Measurements from ENCODE around the gene PRKCB. TPM values are rescaled to one million over a fixed set of nuclear protein-coding genes. Genes with fewer than 3 reads are reported as not detected.

PRKCB gene
- total RNA-seq, 1 experiment from 2014 or later = 0.89 TPM

- TF ChIP-seq, protein P1, sequence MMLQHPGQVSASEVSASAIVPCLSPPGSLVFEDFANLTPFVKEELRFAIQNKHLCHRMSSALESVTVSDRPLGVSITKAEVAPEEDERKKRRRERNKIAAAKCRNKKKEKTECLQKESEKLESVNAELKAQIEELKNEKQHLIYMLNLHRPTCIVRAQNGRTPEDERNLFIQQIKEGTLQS (IDR thresholded peaks at IDR 0.05) = no peak
Observed at GRCh38 chr16:23856251-23856709, 20.5 kb downstream of the PRKCB start (continued).

DNA sequence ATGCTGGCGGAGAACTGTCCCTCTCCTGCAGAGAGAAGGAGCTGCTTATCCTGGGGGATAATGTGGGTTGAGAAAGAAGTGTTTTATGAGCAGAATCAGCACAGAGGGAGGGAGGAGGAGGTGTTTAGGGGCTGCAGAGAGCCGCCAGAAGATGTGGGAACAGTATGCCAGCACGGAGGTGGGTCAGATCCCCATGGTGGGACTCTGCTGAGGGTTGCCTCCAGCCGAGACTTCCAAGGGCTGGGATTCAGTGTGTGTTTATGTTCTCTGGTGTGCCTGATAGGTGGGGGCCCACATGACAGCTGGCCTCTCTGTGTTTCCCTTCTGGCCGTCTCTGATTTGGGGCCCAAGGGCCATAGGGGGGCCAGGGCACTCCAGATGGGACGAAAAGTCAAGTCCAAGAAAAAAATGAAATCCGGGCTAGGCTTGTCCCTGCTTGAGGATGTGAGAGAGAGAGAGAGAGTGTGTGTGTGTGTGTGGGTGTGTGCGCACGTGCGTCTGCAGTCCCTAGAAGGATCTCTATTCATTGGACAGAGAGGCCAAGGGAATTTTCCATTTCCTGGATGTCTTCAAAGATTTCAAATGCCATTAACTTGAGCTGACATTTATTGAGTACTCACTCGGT lies 21.6 kb downstream of the PRKCB start:
- H4K20me1 ChIP-seq (ENCODE audit: insufficient read depth) = no peaks in the 10 kb centered on the region
- intact Hi-C loops (cut with micrococcal nuclease) = no loop called here
- ChIA-PET POLR2A (no interaction called here), CTCF (no interaction called here), RAD21 (ENCODE audit: low non-redundant PET in 1 of 2, low total read pairs in 2 of 2, uncharacterized antibody in 2 of 2, unreplicated experiment in 2 of 2) (no interaction called here)
- DNase-seq (ENCODE audit: low read depth, low spot score) (no peak), ATAC-seq (no peak)
- no peaks in the 10 kb centered on the region for H3K9me3 ChIP-seq (ENCODE audit: control insufficient read depth in 1 of 2, insufficient read depth in 1 of 2, low read depth in 1 of 2, low read length in 2 of 2)
- no peak overlapping the region for H2AFZ ChIP-seq (ENCODE audit: low read depth, low read length, poor library complexity, severe bottlenecking)
- no peaks in the 10 kb centered on the region for H3K4me1 ChIP-seq (ENCODE audit: control insufficient read depth in 1 of 2, insufficient read depth in 2 of 2, low read length in 2 of 2)
- no peak overlapping the region for H3K4me3 ChIP-seq (replicated peaks in 1 of 2; ENCODE audit: low read depth in 1 of 2, low read length in 2 of 2)
- no peak overlapping the region for H3K9ac ChIP-seq (ENCODE audit: low read length)
- H3K9me2 ChIP-seq (ENCODE audit: insufficient read depth) = no peaks in the 10 kb centered on the region
- no peaks in the 10 kb centered on the region for H3K36me3 ChIP-seq (ENCODE audit: control insufficient read depth in 1 of 2, insufficient read depth in 2 of 2, low read length in 2 of 2)
- H3K27me3 ChIP-seq (ENCODE audit: insufficient read depth, low read length) = peaks cover 73% of the 10 kb centered on the region
- H3K79me2 ChIP-seq (ENCODE audit: insufficient read depth, low read length) = no peaks in the 10 kb centered on the region
- no peak overlapping the region for H3K27ac ChIP-seq (ENCODE audit: low read depth, low read length)
- BruUV-seq (replicated peaks) = no TSS peak
- H3K4me2 ChIP-seq (ENCODE audit: low read length) = no peak overlapping the region
- TF ChIP-seq ZFX (IDR thresholded peaks at IDR 0.05) = no peak
- TF ChIP-seq SRF (IDR thresholded peaks at IDR 0.05; ENCODE audit: low read depth) = no peak
- no peak for TF ChIP-seq TCF7L2 (IDR thresholded peaks at IDR 0.05; ENCODE audit: borderline replicate concordance, extremely low read depth, insufficient read depth, insufficient read length)
- TF ChIP-seq YY1 (IDR thresholded peaks at IDR 0.05; ENCODE audit: extremely low read depth, insufficient replicate concordance, low read depth, low read length) = no peak
- no peak for TF ChIP-seq EGR1 (IDR thresholded peaks at IDR 0.05; ENCODE audit: low read depth)
- TF ChIP-seq JUND (IDR thresholded peaks at IDR 0.05) = no peak
- no peak for TF ChIP-seq RAD21 (IDR thresholded peaks at IDR 0.05; ENCODE audit: low read depth)
- TF ChIP-seq FOSL1 (IDR thresholded peaks at IDR 0.05; ENCODE audit: low read depth) = no peak
- no peak for TF ChIP-seq ZNF274 (IDR thresholded peaks at IDR 0.05; ENCODE audit: low read depth, low read length)
- no peak for TF ChIP-seq POLR2A (IDR thresholded peaks at IDR 0.05; ENCODE audit: borderline replicate concordance, extremely low read depth, insufficient read depth, insufficient read length)
- TF ChIP-seq SP1 (IDR thresholded peaks at IDR 0.05; ENCODE audit: low read depth) = no peak
- TF ChIP-seq ELF1 (IDR thresholded peaks at IDR 0.05; ENCODE audit: borderline replicate concordance, low read depth) = no peak
- TF ChIP-seq, protein P2, sequence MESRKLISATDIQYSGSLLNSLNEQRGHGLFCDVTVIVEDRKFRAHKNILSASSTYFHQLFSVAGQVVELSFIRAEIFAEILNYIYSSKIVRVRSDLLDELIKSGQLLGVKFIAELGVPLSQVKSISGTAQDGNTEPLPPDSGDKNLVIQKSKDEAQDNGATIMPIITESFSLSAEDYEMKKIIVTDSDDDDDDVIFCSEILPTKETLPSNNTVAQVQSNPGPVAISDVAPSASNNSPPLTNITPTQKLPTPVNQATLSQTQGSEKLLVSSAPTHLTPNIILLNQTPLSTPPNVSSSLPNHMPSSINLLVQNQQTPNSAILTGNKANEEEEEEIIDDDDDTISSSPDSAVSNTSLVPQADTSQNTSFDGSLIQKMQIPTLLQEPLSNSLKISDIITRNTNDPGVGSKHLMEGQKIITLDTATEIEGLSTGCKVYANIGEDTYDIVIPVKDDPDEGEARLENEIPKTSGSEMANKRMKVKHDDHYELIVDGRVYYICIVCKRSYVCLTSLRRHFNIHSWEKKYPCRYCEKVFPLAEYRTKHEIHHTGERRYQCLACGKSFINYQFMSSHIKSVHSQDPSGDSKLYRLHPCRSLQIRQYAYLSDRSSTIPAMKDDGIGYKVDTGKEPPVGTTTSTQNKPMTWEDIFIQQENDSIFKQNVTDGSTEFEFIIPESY (IDR thresholded peaks at IDR 0.05; ENCODE audit: extremely low read depth, insufficient replicate concordance, low read length) = no peak
- no peak for TF ChIP-seq CBX3 (IDR thresholded peaks at IDR 0.05; ENCODE audit: low read depth)
- TF ChIP-seq SIN3A (IDR thresholded peaks at IDR 0.05; ENCODE audit: low read depth) = no peak
- no peak for TF ChIP-seq EZH2 (IDR thresholded peaks at IDR 0.05)
- TF ChIP-seq CEBPB (IDR thresholded peaks at IDR 0.05; ENCODE audit: low read depth) = no peak
- no peak for TF ChIP-seq POLR2AphosphoS5 (IDR thresholded peaks at IDR 0.05; ENCODE audit: low read depth, low read length)
- TF ChIP-seq REST (IDR thresholded peaks at IDR 0.05; ENCODE audit: low read depth) = no peak

All from HCT116 (cell line).